ENCODE data around the gene PPCS. TPM values are rescaled to one million over a fixed set of nuclear protein-coding genes. Genes with fewer than 3 reads are reported as not detected.
A peak's percentile ranks its signal among the peaks of the same experiment; 100 is the strongest.

PPCS gene
- total RNA-seq (2021), result 73.0 and 76.0 TPM in 2 replicates
- Bru-seq, nascent RNA, result percentile 95 among the genes with signal in this experiment
- percentile 93 among the genes with signal in this experiment for BruChase-seq, experiment 1, labeled RNA remaining after a 2-hour chase
- BruChase-seq, experiment 2, labeled RNA remaining after a 6-hour chase, result percentile 92 among the genes with signal in this experiment
- long read RNA-seq, transcript PPCS-207 (2 exons, 1,617 nt), result minor isoform, 5 of 482 reads
- long read RNA-seq, transcript PPCS-203 (3 exons, 1,431 nt), result major isoform, 231 of 482 reads
- long read RNA-seq, transcript PPCS-201 (3 exons, 984 nt), result minor isoform, 45 of 482 reads
- long read RNA-seq, partial matches to known transcripts, result 1 of 482 reads
- long read RNA-seq, other reads (novel, unspliced or antisense), result 195 of 482 reads

GRCh38 chr1:42456010-42456753 lies at the start of gene PPCS, which contains the start of gene ZMYND12:
TSS of gene PPCS (plus strand) at chr1:42456543. CDS start at chr1:42456566, 23 bp downstream.
TSS of gene ZMYND12 (minus strand) at chr1:42456022. CDS start at chr1:42455997, 25 bp downstream.
- POLR2A ChIA-PET (ENCODE audit: unreplicated experiment), result interaction anchor here (0.6 kb wide), 1 partner anchor 99 kb away, joined by 5 read pairs; no protein-coding TSS in a partner anchor
- CTCF ChIA-PET, result no interaction called here
- DNase-seq, result peak; percentile 73 to 90
- Histone ChIP-seq H3K4me1 (replicated peaks; ENCODE audit: insufficient read depth) (peaks cover 26% of the 10 kb centered on the region), H3K27me3 (ENCODE audit: insufficient read depth, low read depth) (no peaks in the 10 kb centered on the region), H3K36me3 (ENCODE audit: low read depth) (peaks cover 15% of the 10 kb centered on the region; the same call in 1 of the 2 replicates), H4K20me1 (ENCODE audit: insufficient read depth) (no peaks in the 10 kb centered on the region), H3K4me3 (peak within 1 kb of the TSS; percentile 91), H3K9me2 (ENCODE audit: insufficient read depth) (no peaks in the 10 kb centered on the region), H2AFZ (peak within 1 kb of the TSS; percentile 94), H3F3A (ENCODE audit: insufficient read depth, low read depth) (peaks cover 26% of the 10 kb centered on the region; the same call in 1 of the 2 replicates), H3K4me2 (peak within 1 kb of the TSS; percentile 97), H3K79me2 (ENCODE audit: low read depth) (peaks cover 23% of the 10 kb centered on the region), H3K27ac (peak within 1 kb of the TSS; percentile 70), H3K9me3 (ENCODE audit: insufficient read depth, low read depth) (no peaks in the 10 kb centered on the region)
- TF ChIP-seq CTCF (conservative IDR thresholded peaks at IDR 0.05) (no peak), EZH2 (IDR thresholded peaks at IDR 0.05; ENCODE audit: low read depth) (no peak)
- intact Hi-C loops (cut with micrococcal nuclease; ENCODE audit: unreplicated experiment), result loop anchor here (1.0 to 10.0 kb wide), 3 partner anchors 121 to 281 kb away; partner anchors contain the start of gene FOXJ3
- BruUV-seq (replicated peaks), result TSS peak; percentile 80

GRCh38 chr1:42414551-42415496 lies 41.5 kb upstream of the PPCS start:
- no peak for DNase-seq
- H3F3A ChIP-seq (ENCODE audit: insufficient read depth, low read depth), result no peaks in the 10 kb centered on the region
- POLR2A ChIA-PET (ENCODE audit: unreplicated experiment), result no interaction called here
- no peaks in the 10 kb centered on the region for H4K20me1 ChIP-seq (ENCODE audit: insufficient read depth)
- no peak overlapping the region for H3K27ac ChIP-seq
- no peaks in the 10 kb centered on the region for H3K79me2 ChIP-seq (ENCODE audit: low read depth)
- no peaks in the 10 kb centered on the region for H3K4me1 ChIP-seq (replicated peaks; ENCODE audit: insufficient read depth)
- no TSS peak for BruUV-seq (replicated peaks)
- no peaks in the 10 kb centered on the region for H3K27me3 ChIP-seq (ENCODE audit: insufficient read depth, low read depth)
- CTCF ChIA-PET, result no interaction called here
- H3K9me2 ChIP-seq (ENCODE audit: insufficient read depth), result no peaks in the 10 kb centered on the region
- no peak overlapping the region for H2AFZ ChIP-seq
- no peak for TF ChIP-seq EZH2 (IDR thresholded peaks at IDR 0.05; ENCODE audit: low read depth)
- intact Hi-C loops (cut with micrococcal nuclease; ENCODE audit: unreplicated experiment), result no loop called here
- H3K9me3 ChIP-seq (ENCODE audit: insufficient read depth, low read depth), result no peaks in the 10 kb centered on the region
- H3K4me3 ChIP-seq, result no peak overlapping the region
- H3K4me2 ChIP-seq, result no peak overlapping the region
- no peaks in the 10 kb centered on the region for H3K36me3 ChIP-seq (ENCODE audit: low read depth)

GRCh38 chr1:42417166-42417565 lies 39.2 kb upstream of the PPCS start:
- Histone ChIP-seq H3K4me1 (replicated peaks; ENCODE audit: insufficient read depth) (no peaks in the 10 kb centered on the region), H3K79me2 (ENCODE audit: low read depth) (no peaks in the 10 kb centered on the region), H4K20me1 (ENCODE audit: insufficient read depth) (no peaks in the 10 kb centered on the region), H3F3A (ENCODE audit: insufficient read depth, low read depth) (no peaks in the 10 kb centered on the region), H2AFZ (no peak overlapping the region), H3K27me3 (ENCODE audit: insufficient read depth, low read depth) (no peaks in the 10 kb centered on the region), H3K9me3 (ENCODE audit: insufficient read depth, low read depth) (no peaks in the 10 kb centered on the region), H3K36me3 (ENCODE audit: low read depth) (no peaks in the 10 kb centered on the region), H3K9me2 (ENCODE audit: insufficient read depth) (no peaks in the 10 kb centered on the region), H3K4me3 (no peak overlapping the region), H3K27ac (no peak overlapping the region), H3K4me2 (no peak overlapping the region)
- BruUV-seq (replicated peaks), result no TSS peak
- CTCF ChIA-PET, result no interaction called here
- POLR2A ChIA-PET (ENCODE audit: unreplicated experiment), result interaction anchor here (0.7 kb wide), 1 partner anchor 439 kb away, joined by 4 read pairs; no protein-coding TSS in a partner anchor
- intact Hi-C loops (cut with micrococcal nuclease; ENCODE audit: unreplicated experiment), result no loop called here
- TF ChIP-seq EZH2 (IDR thresholded peaks at IDR 0.05; ENCODE audit: low read depth) (no peak), CTCF (conservative IDR thresholded peaks at IDR 0.05) (no peak)
- no peak for DNase-seq
